Measurements from ENCODE around the gene EHD1.

- TF ChIP-seq EZH2 (IDR thresholded peaks at IDR 0.05) (no peak), FOXP2 (optimal IDR thresholded peaks at IDR 0.05; ENCODE audit: control extremely low read depth, extremely low read length, insufficient read depth) (no peak), POLR2AphosphoS5 (IDR thresholded peaks at IDR 0.05; ENCODE audit: borderline replicate concordance, low read depth, low read length) (no peak)
Measured at GRCh38 chr11:64864473-64865285, 13.7 kb downstream of the EHD1 start.
